NCI-H1092 treated with DMSO at 0.1 percent for 48 hours (cell line): Measurements from ENCODE around the gene MAPK14.

Source experiments
- DNase-seq: peaks from one replicate; lab custom pipeline; 2025; lab: John Stamatoyannopoulos, UW

MAPK14 gene

GRCh38 chr6:36101691-36102090 lies 74.1 kb downstream of the MAPK14 start:
- no peak for DNase-seq

- no peak for DNase-seq
Observed at GRCh38 chr6:36102853-36103252, 75.2 kb downstream of the MAPK14 start.

- DNase-seq, result no peak
Observed at GRCh38 chr6:36104836-36105235, 77.2 kb downstream of the MAPK14 start.

- no peak for DNase-seq
Observed at GRCh38 chr6:36109092-36109491, 81.5 kb downstream of the MAPK14 start.

GRCh38 chr6:36110050-36110449 lies 82.4 kb downstream of the MAPK14 start:
- no peak for DNase-seq

GRCh38 chr6:36110863-36111262 lies 83.3 kb downstream of the MAPK14 start:
- no peak for DNase-seq

GRCh38 chr6:36111526-36111925 lies 83.9 kb downstream of the MAPK14 start:
- DNase-seq, result no peak

GRCh38 chr6:36113049-36113448 lies 85.4 kb downstream of the MAPK14 start:
- no peak for DNase-seq

GRCh38 chr6:36113703-36114102 lies 86.1 kb downstream of the MAPK14 start:
- no peak for DNase-seq

GRCh38 chr6:36114798-36115408 lies 87.3 kb downstream of the MAPK14 start:
- DNase-seq, result no peak

GRCh38 chr6:36115412-36115811 lies 87.8 kb downstream of the MAPK14 start:
- DNase-seq, result no peak

GRCh38 chr6:36116066-36116864 lies 88.7 kb downstream of the MAPK14 start:
- DNase-seq, result no peak

- DNase-seq, result no peak
Observed at GRCh38 chr6:36116943-36117342, 89.3 kb downstream of the MAPK14 start.

- DNase-seq, result no peak
Observed at GRCh38 chr6:36117658-36118549, 90.3 kb downstream of the MAPK14 start.

- no peak for DNase-seq
Observed at GRCh38 chr6:36118550-36119107, 91.0 kb downstream of the MAPK14 start.

- DNase-seq, result no peak
Observed at GRCh38 chr6:36119209-36119608, 91.6 kb downstream of the MAPK14 start.

GRCh38 chr6:36120018-36120417 lies 92.4 kb downstream of the MAPK14 start:
- no peak for DNase-seq

GRCh38 chr6:36120539-36120938 lies 92.9 kb downstream of the MAPK14 start:
- DNase-seq, result no peak

GRCh38 chr6:36120979-36121786 lies 93.6 kb downstream of the MAPK14 start:
- no peak for DNase-seq

- DNase-seq, result no peak
Observed at GRCh38 chr6:36121787-36122494, 94.3 kb downstream of the MAPK14 start.
